GM19193 (cell line): ENCODE measurements around the gene ZACN.

Experiments used
- POLR2A ChIP-seq: IDR thresholded peaks from 4 replicates; pipeline ENCODE4 v1.6.1; 2011; ENCODE audit not compliant: insufficient read depth, insufficient read length; ENCODE audit errors: extremely low read depth

ZACN gene

GRCh38 chr17:76104140-76104895 is 25.3 kb downstream of the ZACN start:
- no peak for TF ChIP-seq POLR2A

GRCh38 chr17:76104896-76105231 is 25.9 kb downstream of the ZACN start:
- TF ChIP-seq POLR2A: no peak

- TF ChIP-seq POLR2A: no peak
These were observed 27.7 kb downstream of the ZACN start for GRCh38 chr17:76106703-76107102.

- no peak for TF ChIP-seq POLR2A
These were observed 28.5 kb downstream of the ZACN start for GRCh38 chr17:76107509-76107908.

GRCh38 chr17:76111956-76112355 is 33.0 kb downstream of the ZACN start:
- TF ChIP-seq POLR2A: no peak

GRCh38 chr17:76115138-76115754 is 36.3 kb downstream of the ZACN start:
- TF ChIP-seq POLR2A: no peak

- no peak for TF ChIP-seq POLR2A
These were observed 40.7 kb downstream of the ZACN start for GRCh38 chr17:76119409-76120371.

- TF ChIP-seq POLR2A: no peak
These were observed 41.7 kb downstream of the ZACN start for GRCh38 chr17:76120658-76121008.

GRCh38 chr17:76121932-76122430 is 43.0 kb downstream of the ZACN start:
- TF ChIP-seq POLR2A: no peak

- TF ChIP-seq POLR2A: no peak
These were observed 43.6 kb downstream of the ZACN start for GRCh38 chr17:76122431-76123190.

- TF ChIP-seq POLR2A: no peak
These were observed 44.2 kb downstream of the ZACN start for GRCh38 chr17:76123191-76123499.

GRCh38 chr17:76123749-76124581 is 45.0 kb downstream of the ZACN start:
- TF ChIP-seq POLR2A: no peak

GRCh38 chr17:76124582-76125390 is 45.8 kb downstream of the ZACN start:
- TF ChIP-seq POLR2A: no peak
